ENCODE measurements around the gene ANAPC15.

ANAPC15 gene

GRCh38 chr11:72072348-72072747 is 40.1 kb downstream of the ANAPC15 start:
- peaks cover 89% of the 10 kb centered on the region for H3K79me2 ChIP-seq (ENCODE audit: insufficient read depth, low read depth)
- H4K20me1 ChIP-seq (ENCODE audit: insufficient read depth) = no peaks in the 10 kb centered on the region
- TF ChIP-seq CTCF (conservative IDR thresholded peaks at IDR 0.05; ENCODE audit: low read depth, low read length) = no peak
- H3K4me1 ChIP-seq (ENCODE audit: low read depth, poor library complexity, severe bottlenecking) = peaks cover 72% of the 10 kb centered on the region
- peak overlapping the region; percentile 14; the same call in 1 of the 2 replicates for H3K4me2 ChIP-seq
- H3K27me3 ChIP-seq (ENCODE audit: insufficient read depth, low read depth) = no peaks in the 10 kb centered on the region
- no peak overlapping the region for H3K27ac ChIP-seq
- no peak overlapping the region for H2AFZ ChIP-seq (ENCODE audit: low read depth)
- no peaks in the 10 kb centered on the region for H3K36me3 ChIP-seq (ENCODE audit: insufficient read depth)
- no peak overlapping the region for H3K9ac ChIP-seq
- no peak overlapping the region for H3K4me3 ChIP-seq (IDR thresholded peaks at IDR 0.05; ENCODE audit: insufficient read depth, low read depth, low read length)

- no peaks in the 10 kb centered on the region for H4K20me1 ChIP-seq (ENCODE audit: insufficient read depth)
- no peak overlapping the region for H3K9ac ChIP-seq
- no peaks in the 10 kb centered on the region for H3K27me3 ChIP-seq (ENCODE audit: insufficient read depth, low read depth)
- H2AFZ ChIP-seq (ENCODE audit: low read depth) = no peak overlapping the region
- TF ChIP-seq CTCF (conservative IDR thresholded peaks at IDR 0.05; ENCODE audit: low read depth, low read length) = no peak
- H3K27ac ChIP-seq = peak overlapping the region; percentile 38; the same call in 1 of the 2 replicates
- peaks cover 62% of the 10 kb centered on the region for H3K4me1 ChIP-seq (ENCODE audit: low read depth, poor library complexity, severe bottlenecking)
- peaks cover 74% of the 10 kb centered on the region for H3K79me2 ChIP-seq (ENCODE audit: insufficient read depth, low read depth)
- peak overlapping the region; percentile 65 for H3K4me2 ChIP-seq
- H3K36me3 ChIP-seq (ENCODE audit: insufficient read depth) = no peaks in the 10 kb centered on the region
- no peak overlapping the region for H3K4me3 ChIP-seq (IDR thresholded peaks at IDR 0.05; ENCODE audit: insufficient read depth, low read depth, low read length)
These were observed 42.0 kb downstream of the ANAPC15 start for GRCh38 chr11:72070491-72070890.

DNA sequence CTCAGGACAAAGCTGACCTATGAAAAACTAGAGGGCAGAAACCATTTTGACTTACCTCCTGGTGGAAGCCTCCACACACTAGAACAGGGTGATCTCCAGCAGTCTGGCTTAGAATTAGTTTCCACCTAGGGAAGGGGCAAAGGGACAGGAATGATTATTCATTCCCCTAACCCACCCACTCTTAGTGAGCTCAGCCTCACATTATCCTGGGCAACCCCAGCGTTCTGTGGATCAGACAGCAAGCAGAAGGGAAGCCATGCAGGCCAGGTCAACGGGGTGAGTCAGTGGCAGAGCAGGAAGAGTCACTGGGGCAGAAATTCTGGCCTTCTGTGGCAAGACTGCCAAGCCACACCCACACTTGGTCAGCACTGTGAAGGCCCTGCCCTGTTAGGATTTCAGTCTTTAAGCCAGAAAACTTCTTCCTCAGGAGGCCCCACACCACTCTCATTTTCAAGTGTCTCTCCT is 42.7 kb downstream of the ANAPC15 start:
- Histone ChIP-seq H3K27ac (peak overlapping the region; percentile 38; the same call in 1 of the 2 replicates), H3K36me3 (ENCODE audit: insufficient read depth) (no peaks in the 10 kb centered on the region), H3K4me2 (peak overlapping the region; percentile 65), H3K27me3 (ENCODE audit: insufficient read depth, low read depth) (no peaks in the 10 kb centered on the region), H2AFZ (ENCODE audit: low read depth) (no peak overlapping the region), H3K4me1 (ENCODE audit: low read depth, poor library complexity, severe bottlenecking) (peaks cover 57% of the 10 kb centered on the region), H3K9ac (no peak overlapping the region), H4K20me1 (ENCODE audit: insufficient read depth) (no peaks in the 10 kb centered on the region), H3K79me2 (ENCODE audit: insufficient read depth, low read depth) (peaks cover 68% of the 10 kb centered on the region), H3K4me3 (IDR thresholded peaks at IDR 0.05; ENCODE audit: insufficient read depth, low read depth, low read length) (no peak overlapping the region)
- no peak for TF ChIP-seq CTCF (conservative IDR thresholded peaks at IDR 0.05; ENCODE audit: low read depth, low read length)

- Histone ChIP-seq H2AFZ (ENCODE audit: low read depth) (no peak overlapping the region), H3K36me3 (ENCODE audit: insufficient read depth) (no peaks in the 10 kb centered on the region), H3K9ac (no peak overlapping the region), H3K79me2 (ENCODE audit: insufficient read depth, low read depth) (peaks cover 63% of the 10 kb centered on the region), H3K4me3 (IDR thresholded peaks at IDR 0.05; ENCODE audit: insufficient read depth, low read depth, low read length) (no peak overlapping the region), H3K4me2 (peak overlapping the region; percentile 65), H3K27me3 (ENCODE audit: insufficient read depth, low read depth) (no peaks in the 10 kb centered on the region), H3K4me1 (ENCODE audit: low read depth, poor library complexity, severe bottlenecking) (peaks cover 57% of the 10 kb centered on the region), H4K20me1 (ENCODE audit: insufficient read depth) (no peaks in the 10 kb centered on the region), H3K27ac (peak overlapping the region; percentile 38; the same call in 1 of the 2 replicates)
- no peak for TF ChIP-seq CTCF (conservative IDR thresholded peaks at IDR 0.05; ENCODE audit: low read depth, low read length)
These were observed 43.3 kb downstream of the ANAPC15 start for GRCh38 chr11:72069200-72069599.
